WTC11 (cell line): ENCODE results near the gene KAZALD1.

Experiments
- IRF2 ChIP-seq: sonication (generic); formaldehyde crosslinking; IDR thresholded peaks from 2 replicates; pipeline ENCODE4 v1.8.0; 2022; ENCODE audit warnings: low read depth, missing genetic modification reagents, borderline replicate concordance
- SMAD4 ChIP-seq: sonication (generic); formaldehyde crosslinking; IDR thresholded peaks from 2 replicates; pipeline ENCODE4 v1.8.0; 2022; ENCODE audit warnings: mild to moderate bottlenecking, missing genetic modification reagents
- TF ChIP-seq, protein P1 (sequence below): fragments of 200-600 bp; IDR thresholded peaks from 2 replicates; pipeline ENCODE4 v1.8.0; 2022; ENCODE audit warnings: antibody characterized with exemption

- TF ChIP-seq IRF2 (CRISPR knock-in tag), result no peak
- TF ChIP-seq, protein P1, sequence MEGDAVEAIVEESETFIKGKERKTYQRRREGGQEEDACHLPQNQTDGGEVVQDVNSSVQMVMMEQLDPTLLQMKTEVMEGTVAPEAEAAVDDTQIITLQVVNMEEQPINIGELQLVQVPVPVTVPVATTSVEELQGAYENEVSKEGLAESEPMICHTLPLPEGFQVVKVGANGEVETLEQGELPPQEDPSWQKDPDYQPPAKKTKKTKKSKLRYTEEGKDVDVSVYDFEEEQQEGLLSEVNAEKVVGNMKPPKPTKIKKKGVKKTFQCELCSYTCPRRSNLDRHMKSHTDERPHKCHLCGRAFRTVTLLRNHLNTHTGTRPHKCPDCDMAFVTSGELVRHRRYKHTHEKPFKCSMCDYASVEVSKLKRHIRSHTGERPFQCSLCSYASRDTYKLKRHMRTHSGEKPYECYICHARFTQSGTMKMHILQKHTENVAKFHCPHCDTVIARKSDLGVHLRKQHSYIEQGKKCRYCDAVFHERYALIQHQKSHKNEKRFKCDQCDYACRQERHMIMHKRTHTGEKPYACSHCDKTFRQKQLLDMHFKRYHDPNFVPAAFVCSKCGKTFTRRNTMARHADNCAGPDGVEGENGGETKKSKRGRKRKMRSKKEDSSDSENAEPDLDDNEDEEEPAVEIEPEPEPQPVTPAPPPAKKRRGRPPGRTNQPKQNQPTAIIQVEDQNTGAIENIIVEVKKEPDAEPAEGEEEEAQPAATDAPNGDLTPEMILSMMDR, result no peak
- no peak for TF ChIP-seq SMAD4 (CRISPR knock-in tag)
These were observed 39.6 kb downstream of the KAZALD1 start for GRCh38 chr10:101101372-101101881.
